Left renal pelvis (tissue), 4 donors: ENCODE data around the gene LMX1B. TPM values are rescaled to one million over a fixed set of nuclear protein-coding genes. Genes with fewer than 3 reads are reported as not detected.
"Not testable (repeated sequence)": the region's sequence is repeated elsewhere in the genome, so short reads cannot be mapped to it uniquely, and the experiment has no call there.

Experiments used
- DNase-seq, 4 donors: peaks; one replicate each; pipeline ENCODE4 v3.0.0-alpha.2; 2013; ENCODE audit warnings: low read depth in 4 of 4, low spot score in 3 of 4
- polyA plus RNA-seq, 4 donors: library from polyadenylated mRNA; unstranded; fragments of 120-200 nt; gene quantifications; one replicate each; pipeline ENCODE4 v1.2.1, GENCODE V29; 2013; ENCODE audit not compliant: insufficient read length in 4 of 4

LMX1B gene
- 10 to 100 TPM in 3 of 4 donors, 1 to 10 TPM in 1; 2.0 to 20.2 (median 16.6) TPM for polyA plus RNA-seq

DNA sequence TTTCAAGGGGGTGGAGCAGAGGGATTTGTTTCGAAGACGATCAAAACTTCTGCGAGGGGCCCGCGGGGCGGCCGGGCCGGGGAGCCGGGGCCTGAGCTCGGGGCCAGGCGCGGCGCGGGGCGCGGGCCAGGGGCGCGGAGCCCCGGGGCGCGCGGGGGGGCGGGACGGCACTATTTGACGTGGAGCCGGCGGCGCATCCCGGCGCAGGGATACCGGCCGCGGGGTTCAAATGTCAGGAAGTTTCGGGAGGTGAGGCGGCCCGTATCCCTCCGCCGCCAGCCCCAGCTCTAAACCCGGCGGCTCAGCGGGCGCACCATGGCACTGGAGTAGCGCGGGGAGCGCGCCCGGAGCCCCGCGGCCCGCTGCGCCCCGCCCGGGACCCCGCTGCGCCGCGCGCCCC, at the start of gene LMX1B:
Gene LMX1B (plus strand): TSS at position 278 of the 400 bp plus-strand sequence. CDS start 522 bp downstream, outside the sequence.
- DNase-seq: no peak

DNA sequence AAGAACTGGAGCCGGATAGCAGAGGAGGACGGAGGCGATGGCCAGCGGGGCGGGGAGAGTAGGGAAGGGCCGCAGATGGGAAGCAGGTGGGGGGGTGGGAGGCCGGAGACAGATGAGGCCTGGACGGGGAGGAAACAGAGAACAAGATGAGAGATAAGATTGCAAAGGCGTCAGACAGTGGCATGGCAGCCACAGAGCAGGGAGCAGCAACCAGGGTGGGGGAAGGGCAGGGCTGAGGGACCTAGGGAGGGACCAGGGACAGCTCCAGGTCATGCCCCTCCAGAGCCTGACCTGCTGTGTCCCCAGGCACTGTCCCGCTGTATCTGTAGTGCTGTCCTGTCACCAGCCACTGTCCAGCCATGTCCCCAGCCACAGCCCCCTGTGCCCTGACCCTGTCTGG, 49.6 kb upstream of the LMX1B start:
- no peak for DNase-seq

DNA sequence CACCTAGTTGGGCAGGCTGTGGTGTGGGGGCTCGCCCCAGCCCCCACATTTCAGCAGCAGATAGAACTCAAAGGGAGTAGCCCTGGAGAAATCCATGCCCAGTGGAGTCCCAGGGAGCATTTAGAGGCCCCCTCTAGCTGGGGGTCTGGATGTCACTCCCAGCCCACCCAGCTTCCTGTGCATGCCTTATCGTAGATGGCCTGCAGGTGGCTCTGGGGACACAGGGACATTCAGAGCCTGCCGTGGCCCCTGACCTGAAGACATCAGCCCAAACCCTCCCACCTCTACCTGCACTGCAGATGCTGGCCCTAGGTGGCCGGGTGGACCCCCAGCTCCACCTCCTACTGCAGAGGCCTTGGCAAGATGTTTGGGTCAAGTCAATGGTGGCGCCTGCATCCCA, 49.0 kb upstream of the LMX1B start:
- no peak for DNase-seq

DNA sequence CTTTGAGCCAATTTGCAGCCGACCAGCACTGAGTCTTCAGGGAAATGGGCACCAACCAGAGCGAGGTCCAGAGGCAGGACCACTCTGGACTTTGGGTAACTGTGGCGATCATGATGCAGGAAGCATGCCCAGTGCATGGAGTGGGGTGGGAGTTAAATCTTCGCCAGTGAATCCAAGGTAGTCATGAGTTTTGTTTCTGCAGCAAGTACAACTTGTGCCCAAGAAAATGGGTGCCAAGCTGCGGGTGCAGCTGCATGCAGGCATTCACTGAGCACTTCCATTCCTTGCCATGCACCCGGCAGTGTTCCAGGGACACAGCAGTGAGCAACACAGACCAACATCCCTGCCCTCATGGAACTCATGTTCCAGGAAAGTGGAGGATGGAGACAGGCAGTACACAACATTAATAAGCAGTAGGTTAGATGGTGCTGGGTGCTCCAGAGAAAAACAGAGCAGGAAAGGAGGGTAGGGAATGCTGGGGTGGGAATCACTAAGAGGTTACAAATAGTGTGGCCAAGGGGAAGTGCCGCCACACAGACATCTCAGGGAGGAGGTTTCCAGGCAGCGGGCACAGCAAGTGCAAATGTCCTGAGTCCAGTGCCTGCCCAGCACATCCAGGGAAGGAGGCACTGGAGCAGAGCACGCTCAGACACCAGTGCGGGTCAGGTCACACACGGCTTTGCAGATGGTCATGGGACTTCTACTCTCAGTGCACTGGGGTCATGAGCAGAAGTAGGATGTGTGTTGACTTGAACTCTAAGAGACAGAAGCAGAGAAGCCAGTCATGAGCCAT, 48.2 kb upstream of the LMX1B start:
- no peak for DNase-seq

DNA sequence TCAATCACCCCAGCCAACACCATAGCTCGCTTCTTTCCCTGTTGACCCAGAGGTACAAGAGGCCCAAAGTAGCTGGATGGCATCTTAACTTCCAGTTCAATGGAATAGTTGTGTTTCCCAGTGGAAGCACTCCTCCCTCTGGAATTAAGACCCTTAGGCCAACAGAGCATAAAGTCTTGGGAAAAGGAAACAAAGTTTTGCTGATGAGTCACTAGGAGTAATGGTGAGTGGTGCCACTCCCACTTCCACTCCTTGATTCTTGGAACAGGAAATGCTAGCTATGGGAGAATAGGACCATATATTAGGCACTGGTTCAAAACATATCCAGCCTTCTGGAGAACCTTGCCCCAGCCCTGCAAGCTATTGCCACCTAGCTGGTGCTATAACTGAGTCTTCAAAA, 44.7 kb upstream of the LMX1B start:
- DNase-seq: no peak

DNA sequence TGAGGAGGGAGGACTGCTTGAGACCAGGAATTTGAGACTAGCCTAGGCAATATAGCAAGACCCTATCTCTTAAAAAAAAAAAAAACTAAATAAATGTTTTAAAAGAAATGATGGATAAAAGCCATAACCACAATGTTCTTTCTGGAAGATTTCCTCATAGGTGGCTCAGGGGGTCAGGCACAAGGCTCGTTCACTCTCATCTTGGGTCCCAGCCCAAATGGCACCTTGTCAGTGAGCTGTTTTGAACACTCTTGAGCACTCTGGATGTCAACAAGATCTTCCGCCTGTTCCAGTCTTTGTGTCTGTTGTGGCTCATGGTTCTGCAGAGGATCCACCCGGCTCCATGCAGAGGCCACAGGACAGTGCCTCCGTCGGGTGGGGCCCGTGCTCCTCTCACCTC, 35.7 kb upstream of the LMX1B start:
- DNase-seq: no peak

DNA sequence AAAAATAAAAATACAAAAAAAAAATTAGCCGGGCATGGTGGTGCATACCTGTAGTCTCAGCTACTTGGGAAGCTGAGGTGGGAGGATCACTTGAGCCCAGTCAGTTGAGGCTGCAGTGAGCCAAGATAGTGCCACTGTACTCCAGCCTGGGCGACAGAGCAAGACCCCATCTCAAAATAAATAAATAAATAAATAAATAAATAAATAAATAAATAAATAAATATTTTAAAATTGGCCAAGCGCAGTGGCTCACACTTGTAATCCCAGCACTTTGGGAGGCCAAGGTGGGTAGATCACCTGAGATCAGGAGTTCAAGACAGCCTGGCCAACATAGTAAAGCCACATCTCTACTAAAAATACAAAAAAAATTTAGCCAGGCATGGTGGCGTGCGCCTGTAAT, 33.4 kb upstream of the LMX1B start:
- DNase-seq: not testable (repeated sequence)

DNA sequence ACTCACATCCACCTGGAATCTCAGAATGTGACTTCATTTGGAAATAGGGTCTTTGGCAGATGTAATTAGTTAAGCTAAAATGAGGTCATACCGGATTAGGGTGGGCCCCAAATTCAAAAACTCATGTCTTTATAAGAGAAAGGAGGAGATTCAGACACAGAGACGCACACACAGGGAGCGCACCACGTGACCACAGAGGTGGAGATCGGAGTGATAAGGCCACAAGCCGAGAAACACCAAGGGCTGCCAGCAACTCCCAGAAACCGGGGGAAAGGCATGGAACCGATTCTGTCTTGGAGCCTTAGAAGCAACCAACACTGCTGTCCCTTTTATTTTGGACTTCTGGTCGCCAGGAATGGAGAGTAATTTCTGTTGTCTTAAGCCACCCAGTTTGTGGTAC, 31.8 kb upstream of the LMX1B start:
- DNase-seq: no peak

DNA sequence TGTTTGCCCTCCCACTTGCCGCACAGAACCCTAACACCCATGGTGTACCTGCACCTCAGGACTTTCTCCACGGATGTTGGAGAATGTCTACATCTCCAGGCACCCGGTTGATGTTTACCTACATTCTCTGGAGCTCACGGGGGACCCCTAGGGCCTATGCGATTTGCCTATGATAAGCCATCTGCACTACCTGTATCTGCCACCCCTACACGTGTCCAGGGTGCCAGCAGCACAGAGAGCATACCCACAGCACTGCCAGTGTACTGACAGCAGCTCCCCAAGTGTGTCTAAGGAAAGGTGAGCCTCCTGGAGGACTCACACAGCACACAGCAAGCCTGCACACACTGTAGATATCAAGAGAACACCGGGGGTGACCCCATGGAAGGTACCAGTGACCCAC, 31.3 kb upstream of the LMX1B start:
- no peak for DNase-seq

DNA sequence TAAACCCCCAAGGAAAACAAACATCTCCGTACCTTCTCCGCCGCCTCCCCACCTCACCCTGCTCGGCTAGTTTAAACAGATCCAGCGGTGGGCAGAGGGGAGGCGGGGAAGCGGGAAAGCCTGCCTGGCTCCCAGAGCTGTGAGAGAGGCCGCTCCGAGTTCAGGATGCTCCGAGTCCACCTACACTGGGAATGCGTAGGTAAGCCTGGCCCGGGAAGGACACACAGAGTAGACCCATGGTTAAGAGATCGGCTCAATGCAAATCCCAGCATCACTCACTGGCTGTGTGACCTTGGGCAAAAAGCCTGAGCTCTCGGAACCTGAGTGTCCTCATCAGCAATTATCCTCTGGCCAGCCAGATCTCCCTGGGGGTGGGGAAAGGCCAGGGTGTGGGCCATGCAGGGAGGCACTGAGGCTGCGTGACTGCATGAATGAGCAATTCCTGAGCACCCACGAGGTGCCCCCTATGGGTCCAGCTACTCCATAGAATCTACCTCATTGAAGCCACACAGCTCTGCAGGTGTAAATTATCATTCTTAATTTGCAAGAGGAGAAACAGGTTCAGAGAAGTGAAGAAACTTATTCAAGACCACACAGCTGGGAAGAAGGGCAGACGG, 30.5 kb upstream of the LMX1B start:
- no peak for DNase-seq

DNA sequence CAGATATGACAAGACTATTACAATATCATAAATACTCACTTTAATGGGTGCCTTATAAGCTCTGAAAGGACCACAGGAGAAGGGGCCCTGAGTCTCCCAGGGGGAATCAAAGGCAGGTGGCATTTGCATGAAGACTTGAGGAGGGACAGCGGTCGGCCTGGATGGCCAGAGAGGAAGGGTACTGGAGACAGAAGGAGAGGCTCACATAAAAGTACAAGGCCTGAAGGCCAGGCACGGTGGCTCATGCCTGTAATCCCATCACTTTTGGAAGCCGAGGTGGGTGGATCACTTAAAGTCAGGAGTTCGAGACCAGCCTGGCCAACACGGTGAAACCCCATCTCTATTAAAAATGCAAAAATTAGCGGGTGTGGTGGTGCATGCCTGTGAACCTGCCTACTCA, 29.1 kb upstream of the LMX1B start:
- DNase-seq: no peak

DNA sequence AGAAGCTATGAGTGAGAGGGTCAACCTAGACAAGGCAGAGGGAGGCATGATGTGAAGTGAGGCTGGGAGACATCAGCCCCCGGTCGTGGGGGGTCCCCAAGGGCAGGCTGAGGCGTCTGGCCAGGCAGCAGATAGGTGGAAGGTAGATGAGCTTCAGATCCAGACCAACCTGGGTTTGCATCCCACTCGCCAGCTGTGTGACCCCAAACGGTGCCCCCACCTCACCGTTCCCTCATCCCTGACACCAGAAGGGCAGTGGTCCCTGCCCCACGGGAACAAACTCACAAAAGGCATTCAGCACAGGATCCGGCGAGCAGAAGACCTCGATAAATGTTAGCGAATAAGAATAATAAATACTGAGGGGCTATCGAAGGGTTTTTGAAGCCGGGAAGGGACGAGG, 27.5 kb upstream of the LMX1B start:
- no peak for DNase-seq

DNA sequence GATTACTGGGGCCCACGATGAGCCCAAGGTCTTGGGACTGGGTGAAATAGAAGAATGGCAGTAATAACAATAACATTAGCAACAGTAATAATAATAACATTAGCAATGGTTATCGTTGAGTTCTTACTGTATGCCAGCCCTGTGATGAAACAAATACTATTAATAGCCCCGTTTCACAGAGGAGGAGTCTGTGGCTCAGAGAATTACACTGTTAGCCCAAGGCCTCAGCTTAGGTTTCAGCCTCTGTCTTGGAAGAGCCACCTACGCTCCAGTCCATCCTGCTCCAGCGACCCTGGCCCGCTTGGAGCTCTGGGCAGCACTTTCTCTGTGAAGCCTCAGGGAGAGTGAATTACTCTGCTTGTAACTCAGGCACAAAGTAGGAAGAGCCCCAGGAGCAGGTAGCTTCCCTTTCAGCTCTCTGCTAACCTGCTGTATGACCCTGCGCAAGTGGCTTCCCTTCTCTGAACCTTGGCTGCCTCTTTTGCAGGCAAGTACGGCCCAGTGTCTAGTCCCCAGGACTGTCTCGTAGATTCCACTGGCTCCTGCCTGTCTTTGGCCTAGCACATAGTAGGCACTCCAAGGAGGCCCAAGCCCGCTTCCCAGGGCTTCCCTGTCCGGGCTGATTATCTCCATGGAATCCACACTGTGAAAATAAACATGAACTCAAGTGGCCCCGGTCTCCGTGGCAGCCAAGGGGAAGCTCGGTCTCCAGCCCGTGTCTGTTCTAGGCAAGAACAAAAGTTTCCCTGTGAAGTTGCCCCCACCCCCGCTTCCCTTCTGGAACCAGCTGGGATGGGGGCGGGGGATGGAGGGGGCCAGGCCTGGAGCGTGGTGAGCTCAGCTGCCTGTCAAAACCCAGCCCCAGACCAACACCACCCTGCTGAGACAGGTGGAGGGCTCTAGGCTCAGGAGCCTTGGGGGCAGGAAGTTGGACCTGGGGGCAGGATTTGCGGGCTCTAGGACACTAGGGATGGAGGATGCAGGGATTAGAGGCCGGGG, 26.2 kb upstream of the LMX1B start:
- DNase-seq: peak in 1 of 4 donors; percentile 50

DNA sequence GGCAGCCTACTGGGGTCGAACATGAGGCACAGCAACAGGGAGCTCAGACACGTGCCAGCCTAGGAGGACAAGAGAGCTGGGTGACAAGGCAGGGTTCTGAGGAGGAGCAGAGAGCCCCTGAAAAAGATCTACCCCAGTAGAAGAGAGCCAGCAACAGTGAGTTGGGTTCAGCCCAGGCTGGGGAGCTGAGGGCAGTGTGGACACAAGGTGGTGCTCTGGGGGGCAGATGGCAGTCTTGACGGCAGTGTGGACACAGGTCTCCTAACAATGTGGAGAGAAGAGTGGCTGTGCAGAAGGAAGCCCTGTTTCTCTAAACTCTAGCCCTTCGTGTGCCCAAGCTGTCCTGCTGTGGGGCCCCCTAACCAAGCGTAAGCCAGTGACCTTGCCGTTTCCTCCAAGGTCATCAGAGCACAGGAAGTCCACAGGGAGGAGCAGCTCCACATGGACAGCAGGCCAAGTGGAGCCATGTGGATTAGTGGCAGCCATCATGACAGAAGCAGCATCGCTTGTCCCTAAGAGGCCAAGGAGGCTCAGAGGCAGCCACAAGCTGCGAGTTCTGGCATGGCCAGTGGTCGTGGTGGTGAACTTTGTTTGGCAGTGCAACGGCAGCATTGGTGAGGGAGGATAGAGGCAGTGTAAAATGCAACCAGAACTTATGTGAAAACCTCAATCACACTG, 25.1 kb upstream of the LMX1B start:
- DNase-seq: no peak

DNA sequence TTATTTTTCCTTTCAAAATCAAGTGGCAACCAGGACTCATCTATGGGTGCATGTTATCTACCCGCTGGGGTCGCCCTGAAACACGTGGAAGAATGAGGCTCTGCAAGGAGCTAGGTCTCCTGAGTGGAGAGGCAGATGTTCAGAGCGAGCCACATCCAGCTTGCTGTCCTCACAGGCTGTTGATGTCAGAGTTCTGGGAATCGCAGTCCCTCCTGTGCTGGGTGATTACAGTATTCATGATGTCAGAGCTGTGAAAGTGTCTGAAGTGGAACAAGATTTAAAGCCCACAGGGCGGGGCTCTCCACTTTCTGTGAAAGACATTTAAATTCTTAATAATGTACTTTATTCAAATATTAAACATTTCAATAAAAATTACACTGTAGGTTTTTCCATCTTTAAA, 24.4 kb upstream of the LMX1B start:
- no peak for DNase-seq

DNA sequence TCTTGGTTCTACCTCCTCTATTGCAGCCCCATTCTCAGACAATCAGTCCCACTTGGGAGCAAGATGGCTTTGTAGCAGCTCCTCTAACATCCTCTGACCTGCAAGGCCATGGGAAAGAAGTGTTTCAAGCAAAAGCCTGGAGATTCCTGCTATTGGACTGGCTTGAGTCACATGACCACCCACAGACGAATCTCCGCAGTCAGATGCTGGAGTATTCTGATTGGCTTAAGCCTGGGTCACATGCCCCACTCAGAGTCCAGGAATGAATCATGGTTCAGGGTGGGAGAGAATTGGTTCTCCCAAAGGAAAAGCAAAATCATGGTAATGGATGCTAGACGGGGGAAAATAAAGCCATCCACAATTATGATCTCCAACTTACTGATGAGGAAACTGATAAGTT, 22.6 kb upstream of the LMX1B start:
- no peak for DNase-seq

DNA sequence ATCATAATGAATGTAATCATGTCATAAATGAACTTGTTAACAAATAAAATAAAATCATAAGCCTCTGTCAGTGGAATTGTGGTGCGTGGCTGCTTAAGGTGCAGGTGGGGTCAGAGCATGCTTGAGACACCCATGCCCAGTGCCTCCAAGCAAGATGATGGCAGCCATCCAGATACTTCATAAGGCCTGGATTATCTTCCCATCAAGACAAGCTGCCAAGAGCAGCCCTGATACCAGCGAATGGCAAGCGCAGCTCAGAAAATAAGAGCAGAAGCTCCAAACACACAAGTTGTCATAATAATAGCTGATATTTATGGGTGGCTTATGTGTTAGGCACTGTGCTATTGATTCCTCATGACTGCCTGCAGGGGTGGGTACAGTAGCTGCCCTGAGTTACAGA, 21.8 kb upstream of the LMX1B start:
- DNase-seq: no peak

DNA sequence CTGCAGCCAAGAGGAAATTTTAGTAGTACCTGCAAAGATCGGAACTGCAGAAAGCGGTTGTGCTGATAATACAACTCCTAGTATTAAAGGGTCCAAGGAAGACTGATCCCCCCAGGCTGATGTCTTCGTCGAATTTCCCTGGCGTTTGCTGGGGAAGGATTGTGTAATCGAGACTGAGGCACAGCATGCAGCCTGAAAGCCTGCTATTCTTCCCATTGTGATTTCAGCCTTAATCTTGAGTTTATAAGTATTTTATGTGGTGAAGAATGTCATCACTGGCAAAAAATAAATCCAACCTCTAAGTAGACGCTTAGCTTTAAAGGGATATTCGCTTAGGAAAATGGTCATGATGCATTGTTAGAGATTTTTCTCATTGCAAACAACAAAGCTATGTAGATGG, 21.3 kb upstream of the LMX1B start:
- no peak for DNase-seq

DNA sequence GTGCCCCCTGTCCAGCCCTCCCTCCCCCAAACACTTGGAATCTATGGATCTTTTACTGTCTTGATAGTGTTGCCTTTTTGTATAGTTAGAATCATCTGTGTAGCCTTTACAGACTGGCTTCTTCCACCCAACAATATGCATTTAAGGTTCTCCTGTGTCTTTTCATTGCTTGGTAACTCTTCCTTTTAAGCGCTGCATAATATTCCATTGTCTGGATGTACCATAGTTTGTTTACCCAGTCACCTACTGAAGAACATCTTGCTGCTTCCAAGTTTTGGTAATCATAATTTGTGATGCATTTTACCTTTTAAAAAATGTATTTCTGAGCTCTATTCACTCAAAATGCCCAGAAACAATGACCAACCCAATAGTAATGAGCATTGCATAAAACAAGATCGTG, 17.7 kb upstream of the LMX1B start:
- DNase-seq: no peak

DNA sequence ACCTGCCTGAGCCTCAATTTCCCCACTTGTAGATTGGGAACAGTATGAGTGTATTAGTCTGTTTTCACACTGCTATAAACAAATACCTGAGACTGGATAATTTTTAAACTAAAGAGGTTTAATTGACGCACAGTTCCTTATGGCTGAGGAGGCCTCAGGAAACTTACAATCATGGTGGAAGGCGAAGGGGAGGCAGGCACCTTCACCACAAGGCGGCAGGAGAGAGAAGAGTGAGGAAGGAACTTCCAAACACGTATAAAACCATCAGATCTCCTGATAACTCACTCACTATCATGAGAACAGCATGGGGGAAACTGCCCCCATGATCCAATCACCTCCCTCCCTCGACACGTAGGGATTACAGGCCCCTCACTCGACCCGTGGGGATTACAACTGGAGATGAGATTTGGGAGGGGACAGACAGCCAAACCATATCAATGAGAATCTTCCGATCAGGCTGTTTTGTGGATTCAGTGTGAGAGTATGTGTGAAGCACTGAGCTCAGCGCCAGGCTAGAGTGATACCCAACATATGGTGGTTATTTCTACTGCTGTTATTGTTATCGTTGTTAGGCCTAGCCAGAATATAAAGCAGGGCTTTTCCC, 14.6 kb upstream of the LMX1B start:
- no peak for DNase-seq
